Adipocyte (in vitro differentiated cells): ENCODE measurements around the gene PPP1R16B.
A peak's percentile ranks its signal among the peaks of the same experiment; 100 is the strongest.

Experiments used
- DNase-seq: peaks from one replicate; pipeline ENCODE4 v3.0.0-alpha.2; 2015; ENCODE audit warnings: low read depth
- H3K27me3 ChIP-seq: replicated peaks from 2 replicates; pipeline ENCODE4 v1.7.0; 2013; ENCODE audit warnings: mild to moderate bottlenecking, low read length, moderate library complexity; ENCODE audit not compliant: control insufficient read depth, insufficient read depth
- H3K36me3 ChIP-seq: 2 replicates; pipeline ENCODE4 v1.7.0; 2013; ENCODE audit warnings: low read length, mild to moderate bottlenecking, moderate library complexity; ENCODE audit not compliant: control insufficient read depth, insufficient read depth, severe bottlenecking
- H3K4me1 ChIP-seq: 2 replicates; pipeline ENCODE4 v1.7.0; 2013; ENCODE audit warnings: mild to moderate bottlenecking, low read length, moderate library complexity; ENCODE audit not compliant: control insufficient read depth, insufficient read depth
- H3K4me3 ChIP-seq: 2 replicates; pipeline ENCODE4 v1.7.0; 2013; ENCODE audit warnings: mild to moderate bottlenecking, low read length, moderate library complexity
- H3K9ac ChIP-seq: 2 replicates; pipeline ENCODE4 v1.7.0; 2013; ENCODE audit warnings: mild to moderate bottlenecking, low read length, moderate library complexity
- H3K9me3 ChIP-seq: 2 replicates; pipeline ENCODE4 v1.7.0; 2013; ENCODE audit warnings: mild to moderate bottlenecking, low read length, moderate library complexity; ENCODE audit not compliant: control insufficient read depth

Gene PPP1R16B

GRCh38 chr20:38840894-38841470, 35.5 kb downstream of the PPP1R16B start:
- DNase-seq, result no peak
- H3K4me1 ChIP-seq, result no peaks in the 10 kb centered on the region
- H3K27me3 ChIP-seq, result peaks cover 41% of the 10 kb centered on the region
- H3K9me3 ChIP-seq, result no peaks in the 10 kb centered on the region
- no peaks in the 10 kb centered on the region for H3K36me3 ChIP-seq
- H3K9ac ChIP-seq, result no peak overlapping the region
- no peak overlapping the region for H3K4me3 ChIP-seq

GRCh38 chr20:38841570-38841969, 36.1 kb downstream of the PPP1R16B start:
- Histone ChIP-seq H3K9ac (no peak overlapping the region), H3K36me3 (no peaks in the 10 kb centered on the region), H3K27me3 (peaks cover 46% of the 10 kb centered on the region), H3K9me3 (no peaks in the 10 kb centered on the region), H3K4me1 (no peaks in the 10 kb centered on the region), H3K4me3 (no peak overlapping the region)
- no peak for DNase-seq

GRCh38 chr20:38842026-38842425, 36.5 kb downstream of the PPP1R16B start:
- Histone ChIP-seq H3K36me3 (no peaks in the 10 kb centered on the region), H3K9ac (no peak overlapping the region), H3K4me3 (no peak overlapping the region), H3K27me3 (peaks cover 46% of the 10 kb centered on the region), H3K9me3 (no peaks in the 10 kb centered on the region), H3K4me1 (no peaks in the 10 kb centered on the region)
- no peak for DNase-seq

GRCh38 chr20:38842558-38842981, 37.1 kb downstream of the PPP1R16B start:
- H3K4me1 ChIP-seq, result no peaks in the 10 kb centered on the region
- no peak for DNase-seq
- no peak overlapping the region for H3K9ac ChIP-seq
- H3K4me3 ChIP-seq, result no peak overlapping the region
- peaks cover 46% of the 10 kb centered on the region for H3K27me3 ChIP-seq
- H3K9me3 ChIP-seq, result no peaks in the 10 kb centered on the region
- H3K36me3 ChIP-seq, result no peaks in the 10 kb centered on the region

GRCh38 chr20:38843346-38843745, 37.8 kb downstream of the PPP1R16B start:
- H3K9me3 ChIP-seq, result no peaks in the 10 kb centered on the region
- H3K27me3 ChIP-seq, result peaks cover 46% of the 10 kb centered on the region
- H3K36me3 ChIP-seq, result no peaks in the 10 kb centered on the region
- no peaks in the 10 kb centered on the region for H3K4me1 ChIP-seq
- H3K9ac ChIP-seq, result no peak overlapping the region
- DNase-seq, result no peak
- no peak overlapping the region for H3K4me3 ChIP-seq

- Histone ChIP-seq H3K36me3 (no peaks in the 10 kb centered on the region), H3K4me1 (no peaks in the 10 kb centered on the region), H3K9me3 (no peaks in the 10 kb centered on the region), H3K9ac (no peak overlapping the region), H3K27me3 (peaks cover 43% of the 10 kb centered on the region), H3K4me3 (no peak overlapping the region)
- no peak for DNase-seq
Measured at GRCh38 chr20:38844963-38845362, 39.5 kb downstream of the PPP1R16B start.

GRCh38 chr20:38847840-38848239, 42.3 kb downstream of the PPP1R16B start:
- no peaks in the 10 kb centered on the region for H3K9me3 ChIP-seq
- H3K36me3 ChIP-seq, result no peaks in the 10 kb centered on the region
- H3K4me1 ChIP-seq, result no peaks in the 10 kb centered on the region
- DNase-seq, result no peak
- no peak overlapping the region for H3K9ac ChIP-seq
- peaks cover 33% of the 10 kb centered on the region for H3K27me3 ChIP-seq
- no peak overlapping the region for H3K4me3 ChIP-seq

GRCh38 chr20:38853759-38854158, 48.3 kb downstream of the PPP1R16B start:
- Histone ChIP-seq H3K9ac (no peak overlapping the region), H3K9me3 (no peaks in the 10 kb centered on the region), H3K36me3 (no peaks in the 10 kb centered on the region), H3K27me3 (peaks cover 19% of the 10 kb centered on the region), H3K4me3 (no peak overlapping the region), H3K4me1 (peaks cover 8% of the 10 kb centered on the region)
- no peak for DNase-seq

- Histone ChIP-seq H3K4me3 (no peak overlapping the region), H3K9me3 (no peaks in the 10 kb centered on the region), H3K4me1 (peaks cover 8% of the 10 kb centered on the region), H3K36me3 (no peaks in the 10 kb centered on the region), H3K9ac (no peak overlapping the region), H3K27me3 (peaks cover 16% of the 10 kb centered on the region)
- no peak for DNase-seq
Measured at GRCh38 chr20:38854654-38855066, 49.2 kb downstream of the PPP1R16B start.

GRCh38 chr20:38855356-38855755, 49.9 kb downstream of the PPP1R16B start:
- no peaks in the 10 kb centered on the region for H3K36me3 ChIP-seq
- peaks cover 11% of the 10 kb centered on the region for H3K27me3 ChIP-seq
- no peak overlapping the region for H3K4me3 ChIP-seq
- H3K4me1 ChIP-seq, result peaks cover 8% of the 10 kb centered on the region
- DNase-seq, result peak; percentile 13
- H3K9ac ChIP-seq, result no peak overlapping the region
- H3K9me3 ChIP-seq, result no peaks in the 10 kb centered on the region

- Histone ChIP-seq H3K4me3 (no peak overlapping the region), H3K36me3 (no peaks in the 10 kb centered on the region), H3K9me3 (no peaks in the 10 kb centered on the region), H3K27me3 (peaks cover 11% of the 10 kb centered on the region), H3K4me1 (peaks cover 8% of the 10 kb centered on the region), H3K9ac (no peak overlapping the region)
- no peak for DNase-seq
Measured at GRCh38 chr20:38856570-38856969, 51.1 kb downstream of the PPP1R16B start.

- no peak overlapping the region for H3K9ac ChIP-seq
- no peak overlapping the region for H3K4me3 ChIP-seq
- no peaks in the 10 kb centered on the region for H3K36me3 ChIP-seq
- H3K9me3 ChIP-seq, result no peaks in the 10 kb centered on the region
- H3K4me1 ChIP-seq, result peaks cover 8% of the 10 kb centered on the region
- H3K27me3 ChIP-seq, result peaks cover 11% of the 10 kb centered on the region
- DNase-seq, result no peak
Measured at GRCh38 chr20:38857703-38858102, 52.2 kb downstream of the PPP1R16B start.
